ENCODE data around the gene EEF2K. TPM values are rescaled to one million over a fixed set of nuclear protein-coding genes. Genes with fewer than 3 reads are reported as not detected.

Gene EEF2K
- total RNA-seq, 1 donor from 2014 or later, result 22.1 TPM

GRCh38 chr16:22186517-22186916, 19.6 kb upstream of the EEF2K start:
- Mint-ChIP-seq H3K27ac (no peak overlapping the region), H3K4me1 (peaks cover 11% of the 10 kb centered on the region), H3K9me3 (no peaks in the 10 kb centered on the region), H3K36me3 (no peaks in the 10 kb centered on the region), H3K4me3 (no peak overlapping the region), H3K27me3 (ENCODE audit: low read depth) (peaks cover 5% of the 10 kb centered on the region)
- no peak for TF ChIP-seq CTCF (IDR thresholded peaks at IDR 0.05; ENCODE audit: unreplicated experiment)
- DNase-seq (ENCODE audit: low spot score in 2 of 2, unreplicated experiment in 2 of 2), result no peak

GRCh38 chr16:22188267-22188594, 17.8 kb upstream of the EEF2K start:
- TF ChIP-seq CTCF (IDR thresholded peaks at IDR 0.05; ENCODE audit: unreplicated experiment), result no peak
- Mint-ChIP-seq H3K4me1 (peaks cover 20% of the 10 kb centered on the region), H3K27ac (no peak overlapping the region), H3K36me3 (no peaks in the 10 kb centered on the region), H3K4me3 (no peak overlapping the region), H3K9me3 (no peaks in the 10 kb centered on the region), H3K27me3 (ENCODE audit: low read depth) (no peaks in the 10 kb centered on the region)
- DNase-seq (ENCODE audit: low spot score in 2 of 2, unreplicated experiment in 2 of 2), result no peak

GRCh38 chr16:22188595-22189442, 17.3 kb upstream of the EEF2K start:
- H3K4me1 Mint-ChIP-seq, result peaks cover 20% of the 10 kb centered on the region
- H3K9me3 Mint-ChIP-seq, result no peaks in the 10 kb centered on the region
- peak overlapping the region; percentile 43 for H3K27ac Mint-ChIP-seq
- DNase-seq (ENCODE audit: low spot score in 2 of 2, unreplicated experiment in 2 of 2), result peak; percentile 49 to 65
- peak; percentile 69 for TF ChIP-seq CTCF (IDR thresholded peaks at IDR 0.05; ENCODE audit: unreplicated experiment)
- H3K4me3 Mint-ChIP-seq, result peak overlapping the region; percentile 50
- H3K27me3 Mint-ChIP-seq (ENCODE audit: low read depth), result no peaks in the 10 kb centered on the region
- H3K36me3 Mint-ChIP-seq, result no peaks in the 10 kb centered on the region

- H3K27me3 Mint-ChIP-seq (ENCODE audit: low read depth), result no peaks in the 10 kb centered on the region
- DNase-seq (ENCODE audit: low spot score in 2 of 2, unreplicated experiment in 2 of 2), result peak in 1 of 2 experiments; percentile 46
- H3K36me3 Mint-ChIP-seq, result no peaks in the 10 kb centered on the region
- no peaks in the 10 kb centered on the region for H3K9me3 Mint-ChIP-seq
- peak overlapping the region; percentile 96 for H3K4me3 Mint-ChIP-seq
- H3K27ac Mint-ChIP-seq, result peak overlapping the region; percentile 80
- H3K4me1 Mint-ChIP-seq, result peaks cover 20% of the 10 kb centered on the region
- no peak for TF ChIP-seq CTCF (IDR thresholded peaks at IDR 0.05; ENCODE audit: unreplicated experiment)
Observed at GRCh38 chr16:22189473-22190080, 16.5 kb upstream of the EEF2K start.

- Mint-ChIP-seq H3K27me3 (ENCODE audit: low read depth) (no peaks in the 10 kb centered on the region), H3K9me3 (no peaks in the 10 kb centered on the region)
- peak in 1 of 2 experiments; percentile 99 for DNase-seq (ENCODE audit: low spot score in 2 of 2, unreplicated experiment in 2 of 2)
Observed at GRCh38 chr16:22190081-22190775, 15.8 kb upstream of the EEF2K start.

More at GRCh38 chr16:22190081-22190775, 15.8 kb upstream of the EEF2K start:
- peaks cover 20% of the 10 kb centered on the region for H3K4me1 Mint-ChIP-seq
- no peaks in the 10 kb centered on the region for H3K36me3 Mint-ChIP-seq
- peak overlapping the region; percentile 99 for H3K27ac Mint-ChIP-seq
- TF ChIP-seq CTCF (IDR thresholded peaks at IDR 0.05; ENCODE audit: unreplicated experiment), result no peak
- H3K4me3 Mint-ChIP-seq, result peak overlapping the region; percentile 96
